Naive thymus-derived CD8-positive, alpha-beta T cell (primary cell): Measurements from ENCODE around the gene DUSP16. TPM values are rescaled to one million over a fixed set of nuclear protein-coding genes. Genes with fewer than 3 reads are reported as not detected.
A peak's percentile ranks its signal among the peaks of the same experiment; 100 is the strongest.

Source experiments
- ATAC-seq, 2 donors: fragments of 150-1000 bp; cut with Tn5 transposase in 1 of 2; sonication (Bioruptor Pico), chemical (Tn5 transposase) in 1 of 2; 1 replicate in 1 of 2; 2 replicates in 1 of 2; pipeline ENCODE4 v1.10.0; 2021; ENCODE audit warnings: mild to moderate bottlenecking in 2 of 2, moderate library complexity in 2 of 2
- POLR2A ChIA-PET: fragments of 350-600 bp; sonication (Branson Sonifier 250); formaldehyde crosslinking; loops from one replicate; lab custom pipeline; 2021; ENCODE audit warnings: antibody characterized with exemption; lab: Charles Lee
- DNase-seq, 10 donors: peaks; one replicate each; pipeline versions ENCODE4 v3.0.0 to v3.0.0-alpha.2; 2020 to 2022
- H3K27ac Mint-ChIP-seq, 10 donors: one replicate each; pipeline ENCODE4 v1.8.0; 2020 to 2022; ENCODE audit warnings: mild to moderate bottlenecking in 10 of 10, mixed read lengths in 10 of 10, moderate library complexity in 4 of 10, inconsistent platforms in 1 of 10
- H3K27me3 Mint-ChIP-seq, 5 donors: one replicate each; pipeline ENCODE4 v1.8.0; 2021 to 2022; ENCODE audit warnings: mixed read lengths in 5 of 5
- H3K36me3 Mint-ChIP-seq, 3 donors: one replicate each; pipeline ENCODE4 v1.8.0; 2020 to 2022; ENCODE audit warnings: mixed read lengths in 3 of 3, mild to moderate bottlenecking in 2 of 3, inconsistent platforms in 1 of 3
- H3K4me1 Mint-ChIP-seq, 4 donors: one replicate each; pipeline ENCODE4 v1.8.0; 2021 to 2022; ENCODE audit warnings: mixed read lengths in 4 of 4
- H3K4me3 Mint-ChIP-seq, 10 donors: one replicate each; pipeline ENCODE4 v1.8.0; 2020 to 2022; ENCODE audit warnings: mild to moderate bottlenecking in 10 of 10, mixed read lengths in 10 of 10, moderate library complexity in 6 of 10, inconsistent platforms in 1 of 10
- H3K9me3 Mint-ChIP-seq, 9 donors: one replicate each; pipeline ENCODE4 v1.8.0; 2020 to 2022; ENCODE audit warnings: mixed read lengths in 9 of 9, mild to moderate bottlenecking in 3 of 9, inconsistent platforms in 1 of 9, moderate library complexity in 1 of 9
- polyA plus RNA-seq, 3 donors: library from polyadenylated mRNA; unstranded; fragments of 300-500 nt; fragmentation: Illumina TruSeq; gene quantifications; one replicate each; pipeline ENCODE4 v1.2.3, GENCODE V29; 2021
- total RNA-seq, 8 experiments: library from RNA in 2 of 8; stranded (reverse) in 2 of 8; gene quantifications; one replicate each; pipeline ENCODE4 v1.2.3 and lab custom pipeline; 2021 to 2026

Gene DUSP16
- total and polyA plus RNA-seq, 5 experiments from 2014 or later: 4.5 to 30.4 (median 4.7) TPM

DNA sequence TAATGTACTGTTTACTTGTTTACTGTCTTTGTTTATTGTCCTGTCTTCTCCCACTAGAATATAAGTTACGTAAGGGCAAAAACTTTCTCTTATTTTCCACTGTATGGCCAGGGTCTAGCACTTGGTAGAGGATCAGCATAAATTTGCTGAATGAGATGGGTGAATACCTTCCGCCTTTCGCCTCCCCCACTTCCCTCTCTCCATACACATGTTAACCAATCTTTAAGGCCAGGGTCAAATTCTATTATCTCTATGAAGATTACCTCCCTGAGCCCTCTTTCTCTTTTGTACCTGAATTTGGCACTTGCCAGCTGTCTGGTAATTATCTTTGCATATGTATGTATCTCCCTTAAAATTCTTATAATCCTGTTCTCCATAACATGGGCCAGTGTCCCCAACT is 4.9 kb downstream of the DUSP16 start:
- POLR2A ChIA-PET: no interaction called here
- Mint-ChIP-seq H3K27ac (peak overlapping the region in 6 of 10 donors; percentile 12 to 90 (median 40)), H3K27me3 (no peaks in the 10 kb centered on the region), H3K9me3 (no peaks in the 10 kb centered on the region), H3K4me3 (peak overlapping the region in 2 of 10 donors; percentile 20 to 44), H3K36me3 (peaks cover 0 to 10% (median 0%) of the 10 kb centered on the region in 3 donors), H3K4me1 (peaks cover 16 to 35% (median 28%) of the 10 kb centered on the region in 4 donors)
- DNase-seq: no peak
- no peak for ATAC-seq

DNA sequence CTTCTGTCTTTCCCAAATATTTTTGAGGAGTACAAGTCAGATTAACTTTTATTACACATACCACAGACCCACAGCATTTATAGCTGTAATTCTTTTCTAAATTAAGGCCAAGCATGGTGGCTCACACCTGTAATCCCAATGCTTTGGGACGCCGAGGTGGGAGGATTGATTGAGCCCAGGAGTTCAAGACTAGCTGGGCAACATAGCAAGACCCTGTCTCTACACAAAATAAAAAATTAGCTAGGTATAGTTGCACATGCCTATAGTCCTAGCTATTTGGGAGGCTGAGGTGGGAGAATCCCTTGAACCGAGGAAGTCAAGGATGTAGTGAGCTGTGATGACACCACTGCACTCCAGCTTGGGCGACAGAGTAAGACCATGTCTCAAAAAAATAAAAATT is 7.0 kb downstream of the DUSP16 start:
- H3K4me1 Mint-ChIP-seq: peaks cover 14 to 30% (median 23%) of the 10 kb centered on the region in 4 donors
- no peaks in the 10 kb centered on the region for H3K9me3 Mint-ChIP-seq
- DNase-seq: no peak
- H3K4me3 Mint-ChIP-seq: no peak overlapping the region
- no peaks in the 10 kb centered on the region for H3K27me3 Mint-ChIP-seq
- POLR2A ChIA-PET: interaction anchor here (0.6 to 1.1 kb wide), 2 partner anchors 8 to 182 kb away, joined by 3 to 4 read pairs; no protein-coding TSS in a partner anchor
- H3K27ac Mint-ChIP-seq: no peak overlapping the region
- peaks cover 0 to 22% (median 0%) of the 10 kb centered on the region in 3 donors for H3K36me3 Mint-ChIP-seq
- ATAC-seq: no peak

DNA sequence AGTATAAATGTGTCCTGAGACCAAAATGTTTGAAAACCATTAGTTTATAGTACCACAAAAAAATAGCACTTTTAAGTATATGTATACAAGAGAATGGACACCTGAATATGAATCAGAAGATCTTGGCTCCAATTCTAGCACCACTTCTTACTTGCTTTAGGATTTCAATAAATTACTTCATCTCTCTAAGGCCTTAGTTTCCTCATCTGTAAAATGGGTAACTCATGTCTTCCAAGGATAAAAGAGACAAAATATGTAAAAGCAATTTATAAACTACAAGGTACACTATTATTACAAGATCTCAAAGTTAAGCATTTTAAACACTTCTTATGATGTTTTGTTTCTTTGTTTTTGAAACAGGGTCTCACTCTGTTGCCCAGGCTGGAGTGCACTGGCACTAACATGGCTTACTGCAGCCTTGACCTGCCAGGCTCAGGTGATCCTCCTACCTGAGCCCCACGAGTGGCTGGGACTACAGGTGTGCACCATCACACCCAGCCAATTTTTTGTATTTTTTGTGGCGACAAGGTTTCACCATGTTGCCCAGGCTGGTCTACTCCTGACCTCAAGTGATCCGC is 9.4 kb downstream of the DUSP16 start:
- Mint-ChIP-seq H3K27ac (no peak overlapping the region), H3K4me1 (peaks cover 7 to 22% (median 8%) of the 10 kb centered on the region in 4 donors), H3K27me3 (no peaks in the 10 kb centered on the region), H3K4me3 (no peak overlapping the region), H3K9me3 (no peaks in the 10 kb centered on the region), H3K36me3 (peaks cover 0 to 22% (median 0%) of the 10 kb centered on the region in 3 donors)
- ATAC-seq: no peak
- POLR2A ChIA-PET: interaction anchor here (0.7 kb wide), 1 partner anchor 202 kb away, joined by 6 read pairs; no protein-coding TSS in a partner anchor
- no peak for DNase-seq

DNA sequence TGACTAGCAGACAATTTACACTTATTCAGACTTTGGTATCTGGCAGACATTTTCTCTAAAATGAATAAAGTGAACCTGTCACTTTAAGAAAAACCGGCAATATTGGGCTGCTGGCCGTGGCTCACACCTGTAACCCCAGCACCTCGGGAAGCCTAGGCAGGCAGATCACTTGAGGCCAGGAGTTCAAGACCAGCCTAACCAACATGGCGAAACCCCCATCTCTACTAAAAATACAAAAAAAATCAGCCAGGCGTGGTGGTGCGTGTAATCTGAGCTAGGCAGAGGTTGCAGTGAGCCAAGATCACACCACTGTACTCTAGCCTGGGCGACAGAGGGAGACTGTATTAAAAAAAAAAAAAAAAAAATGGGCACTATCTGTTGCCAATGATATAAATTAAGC is 11.5 kb downstream of the DUSP16 start:
- peaks cover 0 to 20% (median 0%) of the 10 kb centered on the region in 3 donors for H3K36me3 Mint-ChIP-seq
- H3K27me3 Mint-ChIP-seq: no peaks in the 10 kb centered on the region
- POLR2A ChIA-PET: interaction anchor here (0.9 to 1.3 kb wide), 2 partner anchors 10 to 32 kb away, joined by 3 to 4 read pairs; no protein-coding TSS in a partner anchor
- no peak overlapping the region for H3K27ac Mint-ChIP-seq
- ATAC-seq (no peak), DNase-seq (no peak)
- H3K9me3 Mint-ChIP-seq: no peaks in the 10 kb centered on the region
- H3K4me3 Mint-ChIP-seq: no peak overlapping the region
- H3K4me1 Mint-ChIP-seq: peaks cover 0 to 23% (median 7%) of the 10 kb centered on the region in 4 donors

DNA sequence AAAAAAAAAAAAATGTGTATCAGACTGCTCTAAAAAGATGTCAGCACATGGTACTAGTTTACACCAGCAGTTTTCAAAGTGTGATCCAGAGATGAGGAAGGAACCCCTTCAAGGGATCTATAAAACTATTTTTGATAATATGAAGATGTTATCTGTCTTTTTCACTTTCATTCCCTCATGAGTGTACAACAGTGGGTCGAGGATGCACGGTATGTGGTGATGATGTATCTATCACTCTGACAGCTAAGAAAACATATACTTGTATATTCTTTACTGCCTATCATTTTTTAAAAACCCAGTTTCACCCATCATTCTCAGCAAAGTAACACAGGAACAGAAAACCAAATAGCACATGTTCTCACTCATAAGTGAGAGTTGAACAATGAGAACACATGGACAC is 12.4 kb downstream of the DUSP16 start:
- H3K27ac Mint-ChIP-seq: peak overlapping the region in 3 of 10 donors; percentile 8 to 55 (median 13)
- DNase-seq (no peak), ATAC-seq (no peak)
- H3K36me3 Mint-ChIP-seq: peaks cover 0 to 20% (median 0%) of the 10 kb centered on the region in 3 donors
- H3K4me1 Mint-ChIP-seq: peaks cover 0 to 24% (median 8%) of the 10 kb centered on the region in 4 donors
- POLR2A ChIA-PET: no interaction called here
- H3K4me3 Mint-ChIP-seq: no peak overlapping the region
- H3K9me3 Mint-ChIP-seq: no peaks in the 10 kb centered on the region
- H3K27me3 Mint-ChIP-seq: no peaks in the 10 kb centered on the region

DNA sequence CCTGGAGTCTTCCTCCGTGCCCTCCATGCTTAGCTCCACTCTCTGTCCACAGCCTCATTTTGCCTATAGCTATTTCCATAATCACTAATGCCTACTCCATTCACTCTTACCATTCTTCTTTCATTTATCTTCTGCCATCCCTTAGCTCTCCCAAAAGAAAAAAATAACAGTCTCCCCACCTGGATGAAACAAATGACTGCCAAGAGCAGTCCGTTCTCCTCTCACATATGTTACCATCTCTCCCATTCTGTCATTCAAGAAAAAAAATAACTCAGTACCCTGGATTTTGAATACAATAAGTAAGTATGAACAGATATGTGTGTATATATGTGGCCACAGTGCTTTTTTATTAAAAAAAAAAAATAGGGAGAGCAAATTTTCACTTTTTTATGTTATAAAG is 13.2 kb downstream of the DUSP16 start:
- no peaks in the 10 kb centered on the region for H3K27me3 Mint-ChIP-seq
- no peaks in the 10 kb centered on the region for H3K9me3 Mint-ChIP-seq
- POLR2A ChIA-PET: no interaction called here
- peaks cover 0 to 17% (median 0%) of the 10 kb centered on the region in 3 donors for H3K36me3 Mint-ChIP-seq
- no peak overlapping the region for H3K4me3 Mint-ChIP-seq
- DNase-seq (no peak), ATAC-seq (no peak)
- H3K27ac Mint-ChIP-seq: peak overlapping the region in 3 of 10 donors; percentile 15 to 29 (median 15)
- peaks cover 0 to 20% (median 4%) of the 10 kb centered on the region in 4 donors for H3K4me1 Mint-ChIP-seq

DNA sequence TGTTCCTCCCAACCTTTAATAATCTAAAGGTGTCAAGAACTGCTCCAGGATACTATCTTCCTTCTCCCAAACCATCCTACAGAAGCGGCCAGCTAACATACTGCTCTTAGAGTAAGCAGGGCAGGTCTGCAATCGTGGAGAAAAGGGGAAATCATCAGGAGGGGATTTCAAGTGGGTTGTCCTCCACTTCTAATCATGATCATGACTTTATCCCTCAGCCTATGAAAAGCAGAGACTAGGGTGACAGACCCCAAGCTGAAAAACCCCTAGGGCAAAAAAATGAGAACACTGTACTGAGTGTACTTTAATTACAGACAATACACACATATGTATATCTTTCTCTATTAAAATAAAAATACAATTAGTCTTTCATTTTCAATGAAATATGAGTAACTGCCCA is 13.9 kb downstream of the DUSP16 start:
- POLR2A ChIA-PET: interaction anchor here (0.7 kb wide), 1 partner anchor 169 kb away, joined by 4 read pairs; no protein-coding TSS in a partner anchor
- Mint-ChIP-seq H3K27me3 (no peaks in the 10 kb centered on the region), H3K4me3 (no peak overlapping the region), H3K9me3 (no peaks in the 10 kb centered on the region), H3K36me3 (peaks cover 0 to 16% (median 0%) of the 10 kb centered on the region in 3 donors), H3K27ac (peak overlapping the region in 2 of 10 donors; percentile 40 to 81), H3K4me1 (peaks cover 1 to 25% (median 8%) of the 10 kb centered on the region in 4 donors)
- no peak for ATAC-seq
- no peak for DNase-seq

DNA sequence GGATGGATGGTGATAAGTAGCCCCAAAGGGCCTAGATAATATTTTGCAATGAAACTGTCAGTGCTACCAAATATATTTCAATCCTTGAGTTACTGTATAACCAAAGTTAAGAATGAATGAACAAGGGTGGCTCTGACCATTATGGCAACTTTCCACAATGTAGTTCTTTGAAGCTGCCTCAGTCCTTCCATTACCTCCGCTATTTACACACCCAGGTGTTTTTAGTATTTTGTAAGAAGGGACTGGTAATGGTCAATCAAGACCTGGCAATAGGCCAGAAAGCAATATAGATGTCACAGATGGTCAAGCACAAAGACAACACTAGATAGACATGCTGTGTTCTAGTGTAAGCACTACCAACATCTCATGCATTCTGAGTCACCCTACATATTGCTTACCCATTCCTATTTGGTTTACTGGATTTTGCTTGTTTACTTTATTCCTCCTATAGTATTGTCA is 16.3 kb downstream of the DUSP16 start:
- Mint-ChIP-seq H3K9me3 (no peaks in the 10 kb centered on the region), H3K27ac (no peak overlapping the region), H3K27me3 (no peaks in the 10 kb centered on the region), H3K4me3 (no peak overlapping the region), H3K36me3 (peaks cover 0 to 4% (median 0%) of the 10 kb centered on the region in 3 donors), H3K4me1 (peaks cover 1 to 28% (median 11%) of the 10 kb centered on the region in 4 donors)
- POLR2A ChIA-PET: interaction anchor here (0.7 kb wide), 1 partner anchor 191 kb away, joined by 3 read pairs; no protein-coding TSS in a partner anchor
- DNase-seq (no peak), ATAC-seq (no peak)

DNA sequence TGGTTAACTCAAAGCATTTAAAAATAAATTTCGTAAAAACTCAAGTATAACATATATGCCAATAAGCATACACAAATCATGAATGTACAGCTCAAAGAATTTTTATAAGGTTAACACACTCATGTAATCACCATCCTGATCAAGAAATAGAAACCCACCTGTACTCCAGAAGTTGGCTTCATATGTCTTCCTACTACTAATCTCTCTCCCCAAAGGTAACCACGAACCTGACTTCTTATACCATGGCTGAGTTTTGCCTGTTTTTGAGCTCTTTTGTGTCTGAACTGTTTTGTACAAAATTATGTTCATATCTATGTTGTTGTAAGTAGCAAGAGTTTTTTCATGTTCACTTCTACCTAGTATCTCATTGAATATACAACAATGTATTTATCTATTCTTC is 18.7 kb downstream of the DUSP16 start:
- POLR2A ChIA-PET: interaction anchor here (0.9 kb wide), 1 partner anchor 17 kb away, joined by 4 read pairs; no protein-coding TSS in a partner anchor
- Mint-ChIP-seq H3K4me3 (no peak overlapping the region), H3K27me3 (no peaks in the 10 kb centered on the region), H3K9me3 (peaks cover 0 to 2% (median 0%) of the 10 kb centered on the region in 9 donors), H3K36me3 (no peaks in the 10 kb centered on the region), H3K27ac (peak overlapping the region in 2 of 10 donors; percentile 41 to 80), H3K4me1 (peaks cover 6 to 34% (median 22%) of the 10 kb centered on the region in 4 donors)
- DNase-seq (no peak), ATAC-seq (peak in 1 of 2 donors; percentile 20)

DNA sequence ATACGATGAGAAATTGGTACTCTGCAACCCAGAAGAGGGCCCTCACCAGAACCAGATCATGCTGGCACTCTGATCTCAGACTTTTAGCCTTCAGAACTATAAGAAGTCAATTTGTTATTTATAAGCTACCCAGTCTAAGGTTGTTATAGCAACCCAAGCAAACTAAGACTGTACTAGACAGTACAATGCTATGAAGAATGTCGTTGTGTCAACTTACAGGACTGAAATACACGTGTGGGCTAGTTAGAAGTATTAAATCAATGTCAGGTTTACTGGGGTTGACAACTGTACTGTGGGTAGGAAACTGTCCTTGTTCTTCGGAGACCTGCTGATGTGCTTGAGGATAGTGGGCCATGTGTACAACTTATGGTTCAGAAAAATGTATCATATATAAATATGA is 19.7 kb downstream of the DUSP16 start:
- ATAC-seq: peak; percentile 46 to 53
- H3K4me1 Mint-ChIP-seq: peaks cover 5 to 34% (median 21%) of the 10 kb centered on the region in 4 donors
- POLR2A ChIA-PET: no interaction called here
- peaks cover 0 to 2% (median 0%) of the 10 kb centered on the region in 9 donors for H3K9me3 Mint-ChIP-seq
- no peaks in the 10 kb centered on the region for H3K27me3 Mint-ChIP-seq
- no peaks in the 10 kb centered on the region for H3K36me3 Mint-ChIP-seq
- H3K27ac Mint-ChIP-seq: peak overlapping the region in 2 of 10 donors; percentile 28 to 53
- DNase-seq: no peak
- no peak overlapping the region for H3K4me3 Mint-ChIP-seq

DNA sequence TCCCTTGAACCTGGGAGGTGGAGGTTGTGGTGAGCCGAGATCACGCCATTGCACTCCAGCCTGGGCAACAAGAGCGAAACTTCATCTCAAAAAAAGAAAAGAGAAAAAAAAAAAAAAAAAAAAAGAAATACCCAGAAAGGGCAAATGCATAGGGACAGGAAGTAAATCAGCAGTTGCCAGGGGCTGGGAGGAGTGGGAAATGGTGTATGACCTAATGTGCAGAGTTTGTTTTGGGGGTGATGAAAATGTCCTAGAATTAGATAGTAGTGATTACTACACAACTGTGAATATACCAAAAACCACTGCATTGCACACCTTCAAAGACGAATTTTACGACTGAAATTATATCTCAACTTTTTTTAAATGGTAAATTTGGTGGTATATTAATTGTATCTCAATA is 20.4 kb downstream of the DUSP16 start:
- Mint-ChIP-seq H3K4me3 (no peak overlapping the region), H3K9me3 (peaks cover 0 to 2% (median 0%) of the 10 kb centered on the region in 9 donors), H3K27me3 (no peaks in the 10 kb centered on the region), H3K36me3 (no peaks in the 10 kb centered on the region), H3K27ac (peak overlapping the region in 2 of 10 donors; percentile 14 to 44), H3K4me1 (peaks cover 4 to 28% (median 20%) of the 10 kb centered on the region in 4 donors)
- DNase-seq (no peak), ATAC-seq (no peak)
- POLR2A ChIA-PET: no interaction called here

DNA sequence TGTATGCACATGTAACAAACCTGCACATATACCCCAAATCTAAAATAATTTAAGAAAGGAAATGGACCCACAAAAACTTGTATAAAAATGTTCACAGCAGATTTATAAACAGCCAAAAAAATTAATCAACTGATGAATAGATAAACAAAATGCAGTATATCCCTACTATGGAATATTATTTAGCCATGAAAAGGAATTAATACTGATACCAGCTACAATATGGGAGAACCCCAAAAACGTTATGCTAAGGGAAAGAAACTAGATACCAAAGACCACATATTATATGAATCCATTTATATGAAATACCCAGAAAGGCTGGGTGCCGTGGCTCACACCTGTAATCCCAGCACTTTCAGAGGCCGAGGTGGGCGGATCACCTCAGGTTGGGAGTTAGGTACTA is 20.9 kb downstream of the DUSP16 start:
- H3K27ac Mint-ChIP-seq: peak overlapping the region in 3 of 10 donors; percentile 24 to 44 (median 38)
- peaks cover 0 to 2% (median 0%) of the 10 kb centered on the region in 9 donors for H3K9me3 Mint-ChIP-seq
- ATAC-seq (no peak), DNase-seq (no peak)
- POLR2A ChIA-PET: no interaction called here
- H3K4me3 Mint-ChIP-seq: no peak overlapping the region
- H3K36me3 Mint-ChIP-seq: no peaks in the 10 kb centered on the region
- H3K27me3 Mint-ChIP-seq: no peaks in the 10 kb centered on the region
- H3K4me1 Mint-ChIP-seq: peaks cover 4 to 28% (median 20%) of the 10 kb centered on the region in 4 donors
